NCI-H1105 treated with DMSO at 0.1 percent for 48 hours (cell line): ENCODE data around the gene CLDN16.

Source experiments
- DNase-seq: peaks from one replicate; lab custom pipeline; 2025; lab: John Stamatoyannopoulos, UW

Gene CLDN16

GRCh38 chr3:190380184-190380583, 7.8 kb upstream of the CLDN16 start:
- no peak for DNase-seq

- DNase-seq, result no peak
These were observed 6.5 kb upstream of the CLDN16 start for GRCh38 chr3:190381441-190381840.

- no peak for DNase-seq
These were observed 5.9 kb upstream of the CLDN16 start for GRCh38 chr3:190382082-190382481.

- DNase-seq, result peak; percentile 75
These were observed 3.6 kb upstream of the CLDN16 start for GRCh38 chr3:190384309-190384756.

- no peak for DNase-seq
These were observed 2.0 kb upstream of the CLDN16 start for GRCh38 chr3:190385731-190386688.

- no peak for DNase-seq
These were observed 740 bp downstream of the CLDN16 start for GRCh38 chr3:190388703-190389102.

GRCh38 chr3:190396001-190396400, 8.0 kb downstream of the CLDN16 start:
- DNase-seq, result no peak

- no peak for DNase-seq
These were observed 9.9 kb downstream of the CLDN16 start for GRCh38 chr3:190397889-190398288.

GRCh38 chr3:190399677-190400076, 11.7 kb downstream of the CLDN16 start:
- no peak for DNase-seq

GRCh38 chr3:190401963-190402362, 14.0 kb downstream of the CLDN16 start:
- DNase-seq, result no peak

GRCh38 chr3:190404715-190405114, 16.8 kb downstream of the CLDN16 start:
- DNase-seq, result no peak

GRCh38 chr3:190414297-190414696, 26.3 kb downstream of the CLDN16 start:
- no peak for DNase-seq

GRCh38 chr3:190424108-190424477, 36.1 kb downstream of the CLDN16 start:
- DNase-seq, result no peak

- DNase-seq, result peak; percentile 89
These were observed 36.8 kb downstream of the CLDN16 start for GRCh38 chr3:190424478-190425439.

GRCh38 chr3:190425833-190426232, 37.9 kb downstream of the CLDN16 start:
- no peak for DNase-seq

GRCh38 chr3:190426806-190427507, 39.0 kb downstream of the CLDN16 start:
- DNase-seq, result no peak

- no peak for DNase-seq
These were observed 41.7 kb downstream of the CLDN16 start for GRCh38 chr3:190429681-190430080.

- no peak for DNase-seq
These were observed 42.9 kb downstream of the CLDN16 start for GRCh38 chr3:190430906-190431305.

GRCh38 chr3:190432216-190432615, 44.3 kb downstream of the CLDN16 start:
- DNase-seq, result no peak

- no peak for DNase-seq
These were observed 45.7 kb downstream of the CLDN16 start for GRCh38 chr3:190433626-190434025.

GRCh38 chr3:190435618-190436017, 47.7 kb downstream of the CLDN16 start:
- no peak for DNase-seq

GRCh38 chr3:190436331-190436730, 48.4 kb downstream of the CLDN16 start:
- no peak for DNase-seq
